Frontal cortex (tissue), 1 donor: ENCODE data around the gene ST8SIA4. TPM values are rescaled to one million over a fixed set of nuclear protein-coding genes. Genes with fewer than 3 reads are reported as not detected.

Experiments
- small RNA-seq: library from RNA; depleted of rRNA; stranded (forward); fragments of <200 nt; gene quantifications from one replicate; pipeline ENCODE3, GENCODE V24; 2014
- total RNA-seq: library from RNA; depleted of rRNA; stranded (reverse); fragments of >200 nt; gene quantifications from one replicate; pipeline ENCODE4 v1.2.3, GENCODE V29; 2014

ST8SIA4 gene
- total RNA-seq, 1 donor from 2014 or later, result 76.2 TPM

Small RNA genes within 50 kb of the gene (small RNA-seq; reads per million reads assigned to genes)
- not detected for gene MIR548P
